NB4 (cell line): ENCODE results near the gene TMEM63C.

ENCODE experiments used
- DNase-seq: peaks from one replicate; pipeline ENCODE4 v3.0.0; 2010; ENCODE audit warnings: low read depth
- H3K4me3 ChIP-seq: one replicate; pipeline ENCODE4 v1.5.1; 2011; ENCODE audit warnings: mild to moderate bottlenecking, low read depth, low read length, moderate library complexity
- CTCF ChIP-seq: IDR thresholded peaks from one replicate; pipeline ENCODE4 v1.5.1; 2012; ENCODE audit warnings: low read depth, low read length
- MAX ChIP-seq: IDR thresholded peaks from 2 replicates; pipeline ENCODE4 v1.6.1; 2011; ENCODE audit warnings: low read depth, low read length
- MYC ChIP-seq: IDR thresholded peaks from 2 replicates; pipeline ENCODE4 v1.6.1; 2011; ENCODE audit warnings: low read depth, low read length
- POLR2A ChIP-seq: IDR thresholded peaks from 2 replicates; pipeline ENCODE4 v1.6.1; 2011; ENCODE audit warnings: mild to moderate bottlenecking; ENCODE audit not compliant: insufficient read length; ENCODE audit errors: extremely low read depth

Gene TMEM63C

GRCh38 chr14:77145975-77146740 lies 35.4 kb upstream of the TMEM63C start:
- no peak overlapping the region for H3K4me3 ChIP-seq
- TF ChIP-seq MAX = no peak
- no peak for TF ChIP-seq CTCF
- no peak for TF ChIP-seq POLR2A
- no peak for TF ChIP-seq MYC
- DNase-seq = no peak

- TF ChIP-seq MAX (no peak), POLR2A (no peak), CTCF (no peak), MYC (no peak)
- no peak overlapping the region for H3K4me3 ChIP-seq
- no peak for DNase-seq
Measured at GRCh38 chr14:77148510-77149231, 32.9 kb upstream of the TMEM63C start.

- TF ChIP-seq MAX = no peak
- peak; percentile 69 for TF ChIP-seq CTCF
- no peak for TF ChIP-seq POLR2A
- TF ChIP-seq MYC = no peak
- peak; percentile 28 for DNase-seq
- H3K4me3 ChIP-seq = no peak overlapping the region
Measured at GRCh38 chr14:77151245-77151644, 30.4 kb upstream of the TMEM63C start.

- DNase-seq = peak; percentile 54
- no peak overlapping the region for H3K4me3 ChIP-seq
- no peak for TF ChIP-seq POLR2A
- no peak for TF ChIP-seq MYC
- no peak for TF ChIP-seq CTCF
- TF ChIP-seq MAX = no peak
Measured at GRCh38 chr14:77151918-77152588, 29.5 kb upstream of the TMEM63C start.

- no peak for DNase-seq
- TF ChIP-seq CTCF (no peak), MYC (no peak), MAX (no peak), POLR2A (no peak)
- no peak overlapping the region for H3K4me3 ChIP-seq
Measured at GRCh38 chr14:77153802-77154201, 27.8 kb upstream of the TMEM63C start.
